GM12875 (cell line): ENCODE data around the gene DAPP1.
A peak's percentile ranks its signal among the peaks of the same experiment; 100 is the strongest.
"Not testable (repeated sequence)": the region's sequence is repeated elsewhere in the genome, so short reads cannot be mapped to it uniquely, and the experiment has no call there.

ENCODE experiments used
- H3K4me3 ChIP-seq: one replicate; pipeline ENCODE4 v1.5.1; 2011; ENCODE audit warnings: low read depth, low read length, control low read depth
- CTCF ChIP-seq: IDR thresholded peaks from 2 replicates; pipeline ENCODE4 v1.5.1; 2011; ENCODE audit warnings: low read depth, mild to moderate bottlenecking, control low read depth, inconsistent platforms, low read length, moderate library complexity, borderline replicate concordance; ENCODE audit not compliant: insufficient read depth

The DAPP1 gene

GRCh38 chr4:99816545-99817308 lies at the start of gene DAPP1:
DAPP1 (plus strand) TSS chr4:99816827; CDS start chr4:99816914, 87 bp downstream.
- peak within 1 kb of the TSS; percentile 92 for H3K4me3 ChIP-seq
- no peak for TF ChIP-seq CTCF

- not testable (repeated sequence) for H3K4me3 ChIP-seq
These were observed 45.8 kb upstream of the DAPP1 start for GRCh38 chr4:99770842-99771241.

- no peak overlapping the region for H3K4me3 ChIP-seq
- no peak for TF ChIP-seq CTCF
These were observed 32.7 kb upstream of the DAPP1 start for GRCh38 chr4:99783940-99784339.

GRCh38 chr4:99784842-99785241 lies 31.8 kb upstream of the DAPP1 start:
- no peak overlapping the region for H3K4me3 ChIP-seq
- TF ChIP-seq CTCF = no peak

- no peak for TF ChIP-seq CTCF
- no peak overlapping the region for H3K4me3 ChIP-seq
These were observed 25.6 kb upstream of the DAPP1 start for GRCh38 chr4:99790796-99791617.

GRCh38 chr4:99800332-99801004 lies 16.2 kb upstream of the DAPP1 start:
- TF ChIP-seq CTCF = no peak
- no peak overlapping the region for H3K4me3 ChIP-seq

- H3K4me3 ChIP-seq = no peak overlapping the region
- TF ChIP-seq CTCF = no peak
These were observed 15.5 kb upstream of the DAPP1 start for GRCh38 chr4:99801005-99801699.
